ENCODE data around the gene TMEM198.
A peak's percentile ranks its signal among the peaks of the same experiment; 100 is the strongest.

The TMEM198 gene

DNA sequence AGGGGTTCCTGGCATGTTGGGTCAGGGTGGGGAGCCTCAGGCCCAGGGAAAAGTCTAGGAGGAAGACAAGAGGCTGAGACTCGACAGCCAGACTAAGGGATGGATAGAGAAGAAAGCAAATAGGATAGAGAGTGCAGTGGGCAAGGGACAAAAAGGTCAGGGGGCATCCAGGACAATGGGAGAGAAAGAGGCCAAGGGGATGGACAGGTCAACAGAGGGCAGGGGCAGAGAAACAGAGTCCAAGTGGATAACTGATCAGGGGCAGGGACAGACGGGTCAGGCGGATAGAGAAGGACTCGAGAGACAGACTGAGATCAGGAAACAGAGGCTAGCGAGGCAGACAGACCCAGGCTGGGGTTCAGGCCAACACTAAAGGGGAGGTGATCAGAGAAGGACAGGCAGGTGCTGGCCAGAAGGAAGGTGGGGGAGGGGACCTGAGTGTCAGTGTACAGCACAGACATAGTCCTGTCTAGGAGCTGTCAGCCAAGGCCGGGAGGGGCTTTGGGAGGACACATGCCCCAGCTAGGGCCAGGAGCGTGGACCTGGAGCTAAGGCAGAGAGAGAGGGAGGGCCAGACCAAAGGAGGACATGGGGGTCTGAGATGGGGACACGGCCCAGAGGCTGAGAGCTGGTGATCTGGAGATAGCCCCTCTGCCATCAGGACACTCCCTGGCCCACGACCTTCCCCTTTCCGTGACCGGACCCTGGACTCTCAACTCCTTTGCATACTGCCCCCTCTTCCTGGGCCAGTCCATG lies 17.3 kb upstream of the TMEM198 start:
- no peak for DNase-seq (ENCODE audit: low read depth in 2 of 2)

DNA sequence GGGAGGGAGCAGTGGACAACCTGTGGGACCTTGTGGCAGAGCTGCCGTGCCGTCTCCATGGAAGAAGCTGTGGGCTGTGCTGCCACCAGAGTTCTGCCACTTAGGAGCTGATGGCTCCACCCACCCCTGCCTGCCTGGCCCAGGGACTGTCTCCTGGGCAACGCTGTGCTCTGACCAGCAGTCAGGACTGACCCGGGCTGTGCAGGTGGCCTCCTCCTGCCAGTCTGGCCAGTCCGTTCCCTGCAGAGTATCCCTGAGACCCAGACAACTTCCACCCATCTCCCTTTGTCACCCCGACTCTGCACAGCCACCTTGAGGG lies 16.8 kb upstream of the TMEM198 start:
- DNase-seq (ENCODE audit: low read depth in 2 of 2), result no peak

DNA sequence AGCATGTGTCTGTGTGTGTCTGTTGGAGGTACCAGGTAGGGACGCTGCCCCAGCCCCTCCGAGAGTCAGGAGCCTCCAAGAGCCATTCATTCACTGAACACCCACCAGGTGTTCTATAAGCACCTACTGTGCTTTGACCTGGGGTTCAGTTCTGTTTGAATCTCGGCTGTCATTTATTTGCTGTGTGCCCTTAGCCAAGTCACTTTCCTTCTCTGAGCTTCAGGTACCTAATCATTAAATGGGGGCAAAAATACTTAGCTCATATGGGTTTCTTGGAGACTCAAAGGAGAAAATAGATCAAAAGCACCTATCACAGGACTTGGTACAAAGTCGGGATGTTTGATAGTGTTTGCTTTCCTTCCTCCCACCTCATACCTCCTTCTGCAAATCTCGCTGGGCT lies 16.4 kb upstream of the TMEM198 start:
- DNase-seq (ENCODE audit: low read depth in 2 of 2), result no peak

DNA sequence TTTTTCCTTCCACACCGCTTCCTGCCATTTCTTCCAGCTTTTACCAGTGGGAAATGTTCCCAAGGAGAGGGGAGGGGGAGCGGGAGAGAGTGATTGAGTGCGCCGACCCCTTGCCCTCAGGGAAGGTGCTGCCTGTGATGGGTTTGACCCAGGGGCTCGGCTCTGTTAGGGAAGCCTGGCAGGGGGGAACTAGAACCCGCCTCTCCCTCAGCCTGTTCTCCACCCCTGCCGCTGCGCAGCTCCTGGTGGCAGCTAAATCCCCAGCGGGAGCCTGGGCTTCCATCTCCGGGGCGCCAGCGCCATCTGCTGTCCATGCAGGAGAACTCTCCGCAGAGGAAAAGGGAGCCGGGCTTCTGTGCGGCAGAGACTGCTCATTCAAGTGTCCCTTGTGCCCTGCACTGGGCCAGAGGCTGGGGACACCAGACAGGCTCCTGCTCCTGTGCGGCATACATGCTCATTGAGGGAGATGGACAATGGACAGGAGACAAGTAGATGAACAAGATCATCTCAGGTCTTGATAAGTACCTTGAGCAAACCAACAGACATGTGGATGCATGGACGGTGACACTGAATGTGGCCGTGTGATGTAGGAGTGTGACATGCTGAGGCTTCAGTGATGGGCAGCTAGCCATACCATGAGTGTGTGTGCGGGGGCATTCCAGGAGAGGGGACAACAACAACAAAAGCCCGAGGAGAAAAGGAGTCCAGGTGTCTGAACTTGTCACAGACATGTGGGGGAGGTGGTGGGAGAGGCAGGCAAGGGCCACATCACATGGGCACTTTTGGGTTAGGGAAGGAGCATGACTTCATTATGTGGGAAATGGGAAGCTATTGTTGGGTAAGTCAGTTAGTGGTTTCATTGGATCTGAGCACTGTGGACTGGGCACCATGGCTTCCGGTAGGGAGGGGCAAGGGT lies 13.5 kb upstream of the TMEM198 start:
- DNase-seq (ENCODE audit: low read depth in 2 of 2), result peak; percentile 65 to 79

DNA sequence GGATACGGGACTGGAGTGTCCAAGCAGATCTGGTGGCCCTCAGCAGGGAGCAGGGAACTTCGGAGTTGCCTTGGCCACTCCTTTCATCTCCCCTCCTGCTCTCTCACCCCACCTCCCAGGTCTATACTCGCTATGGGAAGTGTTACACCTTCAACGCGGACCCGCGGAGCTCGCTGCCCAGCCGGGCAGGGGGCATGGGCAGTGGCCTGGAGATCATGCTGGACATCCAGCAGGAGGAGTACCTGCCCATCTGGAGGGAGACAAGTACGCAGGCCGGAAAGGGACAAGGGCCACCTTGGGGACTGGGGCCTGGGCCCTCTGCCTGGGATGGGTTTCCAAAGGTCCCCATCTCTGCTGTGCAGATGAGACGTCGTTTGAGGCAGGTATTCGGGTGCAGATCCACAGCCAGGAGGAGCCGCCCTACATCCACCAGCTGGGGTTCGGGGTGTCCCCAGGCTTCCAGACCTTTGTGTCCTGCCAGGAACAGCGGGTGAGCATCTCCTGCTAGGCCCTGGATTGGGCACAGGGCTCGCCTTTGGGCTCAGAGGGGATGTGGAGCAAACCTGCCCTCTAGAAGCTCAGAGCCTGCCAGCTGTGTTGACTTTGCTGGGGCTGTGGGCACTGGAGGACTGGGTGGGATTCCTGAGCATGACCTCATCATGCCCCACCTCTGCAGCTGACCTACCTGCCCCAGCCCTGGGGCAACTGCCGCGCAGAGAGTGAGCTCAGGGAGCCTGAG lies 12.0 kb upstream of the TMEM198 start:
- DNase-seq (ENCODE audit: low read depth in 2 of 2), result no peak

DNA sequence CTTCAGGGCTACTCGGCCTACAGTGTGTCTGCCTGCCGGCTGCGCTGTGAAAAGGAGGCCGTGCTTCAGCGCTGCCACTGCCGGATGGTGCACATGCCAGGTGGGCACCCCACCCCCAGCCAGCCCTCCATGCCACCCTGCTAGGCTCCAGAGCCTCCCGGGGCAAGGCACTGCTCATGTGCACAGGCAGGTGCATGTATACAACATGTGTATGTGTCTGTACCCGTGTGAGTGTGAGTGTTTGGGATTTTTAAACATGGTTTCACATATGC lies 11.5 kb upstream of the TMEM198 start:
- no peak for DNase-seq (ENCODE audit: low read depth in 2 of 2)

DNA sequence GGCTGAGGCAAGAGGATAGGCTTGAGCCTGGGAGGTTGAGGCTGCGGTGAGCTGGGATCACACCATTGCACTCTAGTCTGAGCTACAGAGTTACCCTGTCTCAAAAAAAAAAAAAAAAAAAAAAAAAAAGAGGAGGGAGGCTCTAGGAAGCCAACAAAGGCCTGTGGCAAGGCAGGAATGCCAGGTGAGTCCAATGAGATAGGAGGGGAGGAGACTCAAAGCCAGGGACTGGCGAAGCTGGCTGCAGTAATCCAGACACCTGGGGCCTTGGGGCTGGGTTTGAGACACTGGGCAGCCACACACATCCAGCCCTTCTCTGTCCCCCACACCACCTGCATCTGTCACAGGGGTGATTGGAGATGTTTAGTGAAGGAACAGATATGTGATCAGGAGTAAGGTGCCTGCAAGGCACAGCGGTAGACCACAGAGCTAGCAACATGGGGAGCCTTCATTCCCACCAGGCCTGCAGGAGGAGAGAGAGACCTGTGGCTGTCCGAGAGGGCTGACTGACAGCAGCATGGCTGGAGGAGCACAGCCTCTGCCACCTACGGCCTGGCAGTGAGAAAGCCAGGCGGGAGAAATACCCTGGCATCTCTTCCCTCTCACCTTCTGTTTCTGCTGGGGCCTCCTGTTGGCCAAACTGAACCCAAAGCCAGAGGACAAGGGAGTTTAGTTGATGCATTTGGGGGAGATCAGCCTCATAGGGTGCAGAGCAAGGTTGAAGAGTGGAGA lies 9.7 kb upstream of the TMEM198 start:
- no peak for DNase-seq (ENCODE audit: low read depth in 2 of 2)

DNA sequence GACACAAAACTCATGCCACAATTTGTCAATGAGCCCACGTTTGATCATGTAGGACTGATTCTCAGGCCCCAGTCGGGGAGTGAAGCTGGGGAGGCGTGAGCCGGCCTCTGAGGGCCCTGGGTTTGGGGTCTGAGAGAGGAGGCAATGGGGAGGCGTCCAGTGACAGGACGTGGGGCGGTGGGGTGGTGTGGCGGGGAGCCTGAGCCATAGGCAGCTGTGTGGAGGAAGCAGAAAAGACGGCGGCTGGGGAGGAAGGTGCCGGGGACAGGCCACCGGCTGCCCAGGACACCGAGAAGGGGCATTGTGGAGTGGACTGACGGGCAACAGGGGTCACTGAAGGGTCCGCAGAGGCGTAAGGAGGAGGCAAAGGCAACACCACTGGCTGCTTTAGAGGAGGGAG lies 7.4 kb upstream of the TMEM198 start:
- no peak for DNase-seq (ENCODE audit: low read depth in 2 of 2)

DNA sequence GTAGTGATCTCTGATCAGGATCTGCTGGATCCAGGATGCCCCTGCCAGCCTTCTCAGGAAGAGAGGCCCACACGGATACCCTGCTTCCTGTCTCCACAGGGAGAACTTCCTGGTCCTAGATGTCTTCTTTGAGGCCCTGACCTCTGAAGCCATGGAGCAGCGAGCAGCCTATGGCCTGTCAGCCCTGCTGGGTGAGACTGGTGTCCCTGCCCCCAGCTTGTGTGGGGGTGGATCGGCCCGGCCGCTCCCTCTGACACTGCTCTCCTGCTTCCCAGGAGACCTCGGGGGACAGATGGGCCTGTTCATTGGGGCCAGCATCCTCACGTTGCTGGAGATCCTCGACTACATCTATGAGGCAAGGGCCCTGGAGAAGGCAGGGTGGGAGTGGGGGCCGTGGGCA lies 6.9 kb upstream of the TMEM198 start:
- DNase-seq (ENCODE audit: low read depth in 2 of 2), result no peak

DNA sequence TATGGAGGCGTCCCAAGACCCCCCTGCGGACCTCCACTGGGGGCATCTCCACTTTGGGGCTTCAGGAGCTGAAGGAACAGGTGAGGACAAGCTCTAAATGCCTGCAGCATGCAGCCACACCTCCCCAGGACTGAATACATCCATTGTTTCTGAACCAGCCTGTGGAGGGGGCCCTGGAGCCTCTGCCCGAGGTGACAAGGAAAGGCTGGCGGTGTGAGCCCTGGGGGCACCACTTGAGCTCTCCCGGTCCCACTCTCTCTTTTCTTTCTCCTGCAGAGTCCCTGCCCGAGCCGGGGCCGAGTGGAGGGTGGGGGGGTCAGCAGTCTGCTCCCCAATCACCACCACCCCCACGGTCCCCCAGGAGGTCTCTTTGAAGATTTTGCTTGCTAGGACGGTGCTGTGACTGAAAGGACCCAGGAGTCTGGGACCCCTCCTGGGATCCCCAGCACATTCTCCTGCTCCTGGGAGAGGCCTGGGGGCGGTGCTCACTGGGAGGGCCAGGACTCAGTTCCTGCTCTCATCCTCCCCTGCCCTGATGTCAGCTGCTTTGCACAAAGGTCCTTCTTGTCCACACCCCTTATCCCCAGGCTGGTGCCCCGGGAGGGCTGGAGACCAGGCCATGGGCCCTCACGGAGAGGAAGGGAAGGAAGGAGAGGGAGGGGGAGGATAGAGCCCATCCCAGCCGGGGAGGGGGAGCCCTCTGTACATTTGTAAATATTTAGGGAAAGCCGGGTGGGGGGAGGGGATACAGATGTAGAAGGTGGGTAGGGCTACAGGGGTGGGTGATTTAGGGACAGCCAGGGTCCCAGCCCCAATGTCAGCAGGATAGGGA lies 6.0 kb upstream of the TMEM198 start:
- DNase-seq (ENCODE audit: low read depth in 2 of 2), result no peak

DNA sequence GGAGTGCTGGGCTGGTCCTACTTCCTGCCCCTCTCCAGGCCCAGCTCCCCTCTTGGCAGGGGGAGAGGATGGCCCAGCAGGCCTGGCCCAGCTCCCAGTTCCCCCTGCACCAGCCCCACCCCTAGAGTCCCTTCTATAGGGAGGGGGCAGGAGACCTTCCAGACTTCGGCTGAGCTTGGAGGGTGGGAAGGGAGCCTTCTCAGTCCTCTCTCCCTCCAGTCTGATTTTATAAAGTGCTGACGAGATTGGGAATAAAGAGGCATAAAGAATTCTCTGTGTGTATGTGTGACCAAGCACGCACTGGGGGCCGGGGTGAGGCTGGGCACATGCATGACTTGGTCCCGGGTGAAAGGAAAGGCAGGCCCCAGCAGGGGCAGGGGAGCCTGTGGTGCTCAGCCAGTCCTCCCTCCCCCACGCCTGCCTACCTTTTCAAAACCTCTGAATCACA lies 5.3 kb upstream of the TMEM198 start:
- no peak for DNase-seq (ENCODE audit: low read depth in 2 of 2)

DNA sequence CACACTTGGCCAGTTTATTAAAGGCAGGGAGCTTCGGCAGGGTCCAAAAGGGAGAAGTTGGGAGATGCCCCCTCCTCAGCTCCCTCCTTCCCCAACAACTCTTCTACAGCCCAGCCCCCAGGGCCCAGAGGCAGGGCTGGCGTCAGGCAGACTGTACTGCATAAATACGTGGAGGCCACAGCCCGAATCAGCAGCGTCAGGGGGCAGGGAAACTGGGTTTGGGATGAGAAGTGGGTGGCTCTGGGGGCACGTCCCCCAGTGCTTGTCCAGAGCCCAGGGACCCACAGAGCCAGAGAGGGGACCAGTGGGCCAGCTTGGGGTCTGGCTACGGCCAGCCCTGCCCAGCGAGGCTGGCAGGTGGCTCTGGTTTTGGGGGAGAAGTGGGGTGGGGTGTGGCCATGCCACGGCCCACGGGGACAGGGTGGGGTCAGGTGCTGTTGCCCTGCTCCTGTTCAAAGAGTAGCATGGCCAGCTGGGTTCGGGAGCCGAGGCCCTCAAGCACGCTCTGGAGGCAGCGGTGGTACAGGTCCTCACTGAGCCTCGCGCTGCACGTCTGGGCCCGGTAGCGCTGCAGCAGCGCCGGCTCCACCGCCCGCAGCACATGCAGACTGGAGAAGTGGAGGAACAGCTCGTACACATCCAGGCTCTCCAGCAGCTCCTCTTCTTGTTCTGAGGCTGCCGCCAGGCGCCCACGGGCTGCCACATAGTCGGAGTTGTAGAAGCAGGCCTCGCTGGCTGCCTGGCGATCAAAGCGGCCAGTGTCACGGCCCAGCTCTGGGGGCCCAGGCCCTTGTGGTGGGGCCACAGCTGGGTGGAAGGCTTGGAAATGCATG lies 4.7 kb upstream of the TMEM198 start:
- no peak for DNase-seq (ENCODE audit: low read depth in 2 of 2)

DNA sequence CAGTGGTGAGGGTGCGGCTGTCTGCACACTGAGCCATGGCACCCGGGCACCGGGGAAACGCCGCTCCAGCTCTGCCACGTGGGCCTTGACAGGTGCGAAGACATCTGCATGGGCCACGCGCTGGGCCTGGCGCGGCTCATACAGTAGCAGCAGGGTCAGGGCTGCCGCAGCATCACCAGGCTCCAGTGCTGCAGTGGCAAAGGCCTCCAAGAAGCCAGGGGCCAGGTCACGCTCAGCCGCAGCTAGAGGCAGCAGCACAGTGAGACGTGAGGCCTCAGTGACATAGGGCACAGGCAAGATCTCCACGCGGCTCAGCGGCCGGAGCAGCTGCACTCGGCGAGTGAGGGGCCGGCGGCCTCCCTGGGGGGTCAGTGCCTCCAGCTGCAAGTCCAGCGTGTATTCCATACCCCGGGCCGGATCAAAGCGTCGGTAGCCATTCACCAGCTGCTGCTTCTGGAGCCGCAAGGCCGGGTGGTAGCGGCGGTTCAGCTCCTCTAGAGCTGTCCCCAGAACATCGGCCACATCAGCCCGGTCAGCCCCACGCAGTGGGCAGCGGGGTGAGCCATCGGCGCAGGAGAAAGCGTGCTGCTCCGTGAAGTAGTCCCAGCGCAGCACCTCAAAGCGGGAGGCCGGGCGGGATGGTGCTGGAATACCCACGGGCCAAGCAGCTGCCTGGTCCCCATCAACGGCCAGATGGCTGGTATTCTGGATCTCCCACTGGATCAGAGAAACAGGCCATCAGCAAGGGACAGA lies 3.7 kb upstream of the TMEM198 start:
- no peak for DNase-seq (ENCODE audit: low read depth in 2 of 2)

DNA sequence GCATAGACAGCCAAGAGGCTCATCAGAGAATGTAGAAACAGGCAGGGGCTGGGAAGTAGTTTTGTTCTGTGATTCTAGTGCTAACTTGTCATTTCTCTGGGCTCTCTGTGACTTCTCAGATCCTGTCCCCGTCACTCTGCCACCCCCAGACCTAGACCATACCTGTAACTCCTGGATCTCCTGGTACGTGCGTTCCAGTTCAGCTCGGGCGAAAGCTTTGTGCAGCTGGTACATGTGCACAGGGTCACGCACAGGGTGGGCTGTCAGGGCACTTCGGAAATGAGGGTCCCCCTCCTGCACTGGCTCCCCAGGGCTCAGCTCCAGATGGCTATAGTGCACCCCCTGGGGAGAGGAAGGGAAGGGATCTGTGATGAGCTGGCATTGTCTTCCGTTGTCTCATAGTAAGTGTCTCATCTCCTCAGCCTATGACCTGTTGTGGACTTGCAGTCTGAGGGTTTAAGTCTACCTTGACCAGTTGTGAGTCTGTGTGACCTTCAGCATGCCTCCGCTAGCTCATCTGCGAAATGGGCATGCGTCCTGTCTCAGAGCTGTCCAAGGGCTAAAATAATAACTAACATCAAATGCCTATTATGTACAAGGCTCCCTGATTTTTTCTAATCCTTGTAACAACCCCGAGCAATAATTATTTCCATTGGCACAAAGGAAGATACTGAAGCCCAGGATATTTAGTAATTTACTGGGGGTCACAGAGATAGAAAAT lies 2.9 kb upstream of the TMEM198 start:
- no peak for DNase-seq (ENCODE audit: low read depth in 2 of 2)

DNA sequence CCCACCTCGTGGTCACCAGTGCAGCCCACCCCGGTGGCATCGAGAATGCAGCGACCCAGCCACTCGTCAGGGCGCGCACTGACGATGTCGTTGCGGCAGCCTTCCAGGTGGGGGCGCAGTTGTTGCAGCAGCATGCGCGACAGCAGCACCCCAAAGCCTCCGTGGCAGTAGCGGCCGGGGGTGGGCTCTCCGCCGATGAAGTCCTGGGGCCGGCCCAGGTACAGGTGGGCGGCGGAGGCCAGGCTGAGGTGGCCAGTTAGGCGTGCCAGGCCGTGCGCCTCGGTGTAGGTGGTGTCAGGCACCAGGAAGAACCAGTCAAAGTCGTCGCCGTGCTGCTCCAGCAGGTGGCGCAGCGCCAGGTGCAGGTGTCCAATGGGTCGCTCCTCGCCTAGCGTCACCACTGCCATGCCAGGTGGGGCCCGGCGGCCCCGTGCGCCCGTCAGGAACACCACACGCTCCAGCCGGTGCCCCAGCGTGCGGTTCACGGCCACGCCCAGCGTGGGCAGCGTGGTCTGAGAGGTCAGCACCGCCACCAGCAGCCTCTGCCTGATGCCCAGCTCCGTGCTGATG lies 2.1 kb upstream of the TMEM198 start:
- peak; percentile 60 to 70 for DNase-seq (ENCODE audit: low read depth in 2 of 2)

DNA sequence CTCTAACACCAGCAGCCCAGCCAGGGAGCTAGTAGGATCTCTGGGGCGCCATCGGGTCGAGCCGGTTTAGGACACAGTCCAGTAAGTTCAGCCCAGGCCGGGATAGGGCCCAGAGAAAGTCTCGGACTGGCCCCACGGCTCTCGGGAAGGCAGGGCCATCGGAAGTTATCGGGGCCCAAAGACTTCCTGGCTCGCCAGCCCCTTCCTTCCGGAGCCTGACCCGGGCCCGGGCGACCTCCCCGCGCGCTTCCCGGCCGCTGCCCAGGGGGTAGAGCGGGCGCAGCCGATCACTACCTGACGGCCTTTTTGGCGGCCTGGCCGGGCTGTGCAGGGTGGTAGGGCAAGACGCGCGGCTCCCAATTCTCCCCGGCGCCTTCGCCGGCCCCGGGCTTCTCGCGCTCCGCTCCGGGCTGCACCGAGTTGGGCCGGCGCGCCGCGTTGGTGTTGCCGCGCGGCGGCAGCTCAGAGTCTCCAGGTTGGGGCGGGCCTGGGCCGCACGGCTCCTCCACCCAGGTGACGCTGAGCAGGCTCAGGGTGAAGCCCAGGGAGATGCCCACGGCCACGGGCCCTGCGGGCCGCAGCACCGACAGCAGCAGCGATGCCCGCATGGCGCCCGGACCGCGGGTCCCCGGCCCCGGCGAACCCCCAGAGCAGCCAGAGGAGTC lies 765 bp upstream of the TMEM198 start:
- DNase-seq (ENCODE audit: low read depth in 2 of 2), result no peak

DNA sequence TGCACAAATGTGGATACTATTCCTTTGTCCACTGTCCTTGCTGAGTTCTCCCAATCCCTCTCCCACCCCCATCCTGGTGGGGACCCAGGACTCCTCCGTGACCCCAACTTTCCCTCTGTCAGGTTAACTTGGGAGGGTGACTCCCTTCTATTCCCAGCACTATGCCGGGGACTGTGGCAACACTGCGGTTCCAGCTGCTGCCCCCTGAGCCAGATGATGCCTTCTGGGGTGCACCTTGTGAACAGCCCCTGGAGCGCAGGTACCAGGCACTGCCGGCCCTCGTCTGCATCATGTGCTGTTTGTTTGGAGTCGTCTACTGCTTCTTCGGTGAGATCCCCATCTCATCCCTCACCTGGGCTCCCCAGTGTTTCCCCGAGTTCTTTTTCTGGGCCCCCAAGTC lies 739 bp downstream of the TMEM198 start:
- DNase-seq (ENCODE audit: low read depth in 2 of 2), result no peak

All from stimulated activated CD8-positive, alpha-beta memory T cell treated with anti-CD3 and anti-CD28 coated beads, Interleukin-7, amount 100 ng/mL, for 1 hour (primary cell).